NCI-H748 (cell line): Measurements from ENCODE around the gene RER1.
"Not testable (repeated sequence)": the region's sequence is repeated elsewhere in the genome, so short reads cannot be mapped to it uniquely, and the experiment has no call there.

Source experiments
- DNase-seq: peaks from one replicate; lab custom pipeline; 2025; ENCODE audit not compliant: unreplicated experiment; lab: John Stamatoyannopoulos, UW

RER1 gene

DNA sequence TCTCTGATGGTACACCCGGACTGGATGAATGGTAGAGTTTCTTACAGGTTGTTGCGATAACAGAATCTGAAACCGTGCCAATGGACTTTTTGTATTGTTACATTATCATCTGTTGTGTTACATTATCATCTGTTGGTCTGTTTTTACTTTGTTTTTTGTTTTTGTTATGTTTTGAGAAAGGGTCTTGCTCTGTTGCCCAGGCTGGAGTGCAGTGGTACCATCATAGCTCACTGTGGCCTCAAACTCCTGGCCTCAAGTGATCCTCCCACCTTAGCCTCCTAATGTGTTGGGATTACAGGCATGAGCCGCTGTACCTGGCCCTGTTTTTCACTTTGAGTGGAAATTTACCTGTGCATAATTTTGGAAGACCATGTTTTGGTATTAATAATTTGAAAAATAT, 30.9 kb downstream of the RER1 start:
- DNase-seq: no peak

DNA sequence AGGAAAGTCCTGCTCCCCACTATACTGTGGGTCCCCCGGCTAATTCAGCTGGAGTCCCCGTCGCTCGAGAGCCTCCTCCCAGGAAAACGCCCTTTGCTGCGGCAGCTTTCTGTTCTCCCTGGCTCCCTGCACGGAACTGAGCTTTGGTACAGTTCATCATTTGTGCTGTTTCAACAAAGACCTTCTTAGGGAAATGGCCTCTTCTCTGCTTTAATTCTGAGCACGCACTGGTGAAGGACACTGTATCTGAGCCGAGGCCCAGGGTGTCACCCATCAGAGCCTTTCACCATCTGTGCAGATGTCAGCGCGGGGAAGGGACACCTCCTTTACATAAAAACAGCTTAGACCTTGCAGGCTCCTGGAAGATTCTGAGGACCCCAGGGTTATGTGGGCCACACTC, 34.3 kb downstream of the RER1 start:
- no peak for DNase-seq

DNA sequence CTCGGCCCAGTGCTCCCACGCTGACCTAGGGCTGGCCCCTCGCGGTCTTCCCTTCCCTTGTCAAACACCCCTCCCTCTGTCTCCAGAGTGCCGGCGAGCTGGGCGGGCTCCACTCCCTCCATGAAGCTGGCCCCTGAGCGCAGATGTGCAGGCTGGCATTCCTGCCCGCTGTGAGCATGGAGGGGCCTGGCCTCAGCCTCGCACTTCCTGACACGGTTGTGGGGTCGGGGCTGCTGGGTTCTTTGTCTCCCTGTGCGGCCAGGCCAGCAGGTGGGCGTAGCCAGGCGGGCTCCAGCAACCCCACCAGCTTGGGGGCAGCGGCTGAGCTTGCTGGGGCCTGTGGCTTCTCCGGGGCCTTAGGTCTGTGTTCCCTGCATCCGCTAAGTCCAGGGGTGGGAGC, 34.9 kb downstream of the RER1 start:
- no peak for DNase-seq

DNA sequence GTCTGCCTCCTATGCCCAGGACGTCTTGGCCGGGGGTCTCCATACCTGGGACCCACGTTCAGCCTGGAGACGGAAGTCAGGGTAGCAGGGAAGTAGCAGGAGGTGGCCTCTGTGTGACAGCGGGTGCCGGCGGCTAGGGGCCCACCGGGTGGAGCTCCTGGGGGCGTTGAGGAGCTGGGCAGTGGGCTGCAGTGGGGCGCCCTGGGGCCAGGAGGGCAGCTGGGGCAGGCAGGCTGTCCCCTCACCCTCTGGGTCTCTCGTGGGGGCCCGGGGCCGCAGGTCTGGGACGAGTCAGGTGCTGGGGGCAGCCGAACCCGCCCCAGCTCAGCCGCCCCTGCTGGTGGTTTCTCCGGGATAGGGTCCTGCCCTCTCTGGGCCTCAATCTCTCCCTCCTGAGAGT, 35.4 kb downstream of the RER1 start:
- no peak for DNase-seq

DNA sequence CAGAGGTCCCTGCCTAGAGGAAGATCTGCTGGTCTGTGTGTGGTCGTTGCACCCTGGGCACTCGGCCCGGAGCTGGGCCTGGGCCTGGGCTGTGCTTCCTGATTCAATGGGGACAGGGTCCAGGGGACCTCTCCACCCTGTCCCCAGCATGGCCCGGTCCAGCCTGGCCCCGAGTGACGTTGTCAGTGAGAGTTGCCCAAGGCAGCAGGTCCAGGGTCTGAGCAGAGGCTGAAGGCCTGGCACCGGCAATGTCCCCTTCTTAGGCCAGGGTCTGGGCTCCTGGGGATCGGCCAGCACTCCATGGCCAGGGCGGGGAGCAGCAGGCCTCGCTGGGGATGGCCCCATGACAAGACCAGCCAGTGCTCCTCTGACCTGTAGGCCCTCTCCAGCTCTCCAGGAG, 36.3 kb downstream of the RER1 start:
- DNase-seq: no peak

DNA sequence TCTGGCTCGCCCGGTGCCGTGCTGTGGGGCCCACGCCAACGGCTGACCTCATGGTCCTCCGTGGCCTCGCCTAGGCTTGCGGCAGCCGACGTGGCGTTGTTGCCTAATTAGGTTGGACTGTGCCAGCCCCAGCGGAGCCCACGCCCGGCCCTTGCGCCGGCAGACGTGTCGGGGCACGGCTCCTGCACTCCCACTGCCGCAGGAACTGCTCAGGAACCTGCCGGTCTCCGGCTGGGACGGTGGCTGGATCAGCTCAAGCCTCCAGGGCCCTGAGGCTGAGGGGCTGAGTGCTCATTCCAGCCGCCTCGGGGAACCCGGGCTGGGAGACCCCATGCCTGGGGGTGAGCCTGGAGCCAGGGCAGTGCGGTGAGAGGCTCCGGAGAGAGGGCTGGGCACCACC, 36.8 kb downstream of the RER1 start:
- DNase-seq: no peak

DNA sequence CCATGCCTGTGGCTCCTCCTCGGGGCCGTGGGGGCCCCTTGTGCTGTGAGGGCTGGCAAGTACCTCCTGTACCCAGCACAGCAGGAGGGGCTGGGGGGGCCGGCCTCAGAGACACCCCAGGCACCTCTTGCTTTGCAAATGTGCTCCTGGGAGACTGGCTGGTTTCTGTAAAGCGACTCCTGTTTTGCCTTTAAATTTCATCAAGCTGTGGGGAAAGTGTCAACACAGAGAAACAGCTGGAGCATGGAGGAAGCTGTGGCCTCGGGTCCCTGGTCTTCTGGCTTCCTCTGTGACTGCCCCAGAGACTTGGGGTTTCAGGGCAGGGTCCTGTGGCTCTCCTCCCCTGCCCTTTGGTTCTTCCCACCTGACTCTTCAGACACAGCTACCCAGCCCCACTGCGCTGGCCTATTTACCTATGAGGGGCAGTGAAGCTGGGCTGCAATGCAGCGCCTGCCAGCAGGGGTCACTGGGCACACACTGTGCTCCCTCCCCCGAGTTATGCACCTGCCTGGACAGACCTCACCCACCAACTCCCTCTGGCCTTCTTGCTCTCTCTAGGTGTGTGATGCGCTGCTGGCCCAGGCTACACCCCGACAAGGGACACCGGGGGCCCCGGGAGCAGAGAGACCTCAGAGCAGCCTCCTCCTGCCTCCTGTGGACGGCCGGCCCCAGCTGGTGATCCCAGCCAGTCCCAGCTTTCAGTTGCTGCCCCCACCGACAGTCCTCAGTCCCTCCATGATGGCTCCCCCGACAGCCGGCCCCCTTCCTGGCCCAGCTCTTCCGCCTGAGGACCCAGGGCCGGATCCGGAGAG, 38.3 kb downstream of the RER1 start:
- no peak for DNase-seq

DNA sequence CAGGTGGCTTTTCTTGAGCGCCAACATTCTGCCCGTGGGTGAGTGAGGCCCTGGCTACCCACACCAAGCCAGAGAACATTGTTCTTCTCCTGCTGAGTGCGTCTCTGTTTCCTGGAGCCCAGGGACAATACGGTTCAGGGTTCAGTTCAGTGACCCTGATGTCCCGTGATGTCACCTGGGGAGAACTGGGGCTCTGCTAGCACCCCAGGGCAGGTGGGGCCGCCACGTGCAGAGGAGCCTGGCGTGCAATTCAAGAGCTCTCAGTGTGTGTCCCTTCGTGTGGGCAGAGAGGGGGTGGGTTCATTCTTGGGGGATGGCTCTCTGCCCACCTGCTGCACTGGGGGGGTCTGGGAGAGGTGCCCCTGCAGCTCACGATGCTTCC, 38.9 kb downstream of the RER1 start:
- DNase-seq: no peak

DNA sequence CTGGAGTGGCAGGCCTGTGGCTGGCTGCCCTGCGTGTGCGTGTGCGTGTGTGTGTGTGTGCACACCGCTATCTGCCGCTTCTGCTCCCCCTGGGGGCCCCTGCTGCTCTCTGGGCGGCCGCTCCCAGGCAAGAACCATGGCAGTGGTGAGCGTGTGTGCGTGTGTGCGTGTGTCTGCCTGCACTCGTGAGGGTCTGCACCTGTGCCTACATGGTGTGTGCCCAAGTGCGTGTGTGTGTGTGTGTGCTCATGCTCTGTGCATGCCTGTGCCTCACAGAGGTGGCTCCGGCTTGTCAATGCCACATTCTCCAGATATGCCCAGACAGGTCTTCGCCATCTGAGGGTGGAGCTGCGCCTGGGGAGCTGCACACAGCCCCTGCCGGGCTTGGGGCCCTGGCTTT, 39.5 kb downstream of the RER1 start:
- no peak for DNase-seq

DNA sequence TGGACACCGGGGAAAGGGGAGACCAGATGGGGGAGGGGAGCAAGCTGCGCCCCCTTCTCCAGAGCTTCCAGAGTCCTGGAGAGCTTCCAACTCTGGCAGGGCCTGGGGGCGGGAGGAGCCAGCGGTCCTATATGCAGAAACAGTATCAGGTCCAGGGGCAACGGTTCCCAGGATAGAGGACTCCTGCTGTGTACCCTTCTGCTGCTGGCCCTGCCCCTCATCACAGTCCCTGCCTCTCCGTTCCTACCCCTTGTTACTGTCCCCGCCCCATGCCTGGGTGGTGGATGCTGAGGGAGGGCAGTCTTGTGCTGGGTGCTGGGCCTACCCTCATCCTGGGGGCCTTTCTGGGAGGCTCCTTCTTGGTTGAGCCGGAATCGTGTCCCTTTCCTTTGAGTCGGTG, 39.9 kb downstream of the RER1 start:
- no peak for DNase-seq

DNA sequence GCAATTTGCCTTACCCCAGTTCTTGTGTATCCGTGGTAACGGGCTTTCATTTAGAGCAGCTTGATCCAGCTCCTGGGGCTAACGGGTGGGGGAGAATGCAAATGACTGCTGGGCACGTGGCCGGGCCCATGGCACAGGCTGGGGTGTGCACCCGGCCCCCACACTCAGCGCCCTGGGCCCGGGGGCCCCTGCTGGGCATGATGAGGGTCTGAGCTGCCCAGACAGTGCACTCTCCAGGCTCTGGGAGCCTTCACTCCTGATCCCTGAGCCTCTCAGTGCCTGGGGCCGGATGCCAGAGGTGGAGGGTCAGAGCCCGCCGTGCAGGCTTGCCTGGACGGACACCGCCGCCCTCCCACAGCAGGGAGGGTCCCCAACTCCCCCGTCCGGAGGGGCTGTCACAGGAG, 40.8 kb downstream of the RER1 start:
- DNase-seq: no peak

DNA sequence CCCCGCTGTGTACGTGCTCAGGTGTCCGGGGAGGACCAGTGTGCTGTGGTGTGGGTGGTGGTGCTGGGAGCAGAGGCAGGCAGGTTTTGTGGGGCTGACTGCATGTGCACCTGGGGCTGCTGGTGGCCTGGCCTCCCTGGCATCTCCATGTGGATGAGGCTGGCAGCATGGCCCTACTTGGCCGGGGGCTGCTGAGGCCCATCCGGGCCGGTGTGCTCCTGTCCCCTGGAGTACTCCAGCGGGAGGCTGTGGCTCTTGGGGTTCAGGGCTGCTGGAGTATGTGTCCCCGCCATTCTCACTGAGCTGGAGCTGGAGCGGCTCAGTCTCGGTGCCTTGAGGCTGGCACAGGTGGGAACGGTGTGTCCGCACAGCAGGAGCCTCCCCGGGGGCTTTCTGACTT, 41.6 kb downstream of the RER1 start:
- no peak for DNase-seq

DNA sequence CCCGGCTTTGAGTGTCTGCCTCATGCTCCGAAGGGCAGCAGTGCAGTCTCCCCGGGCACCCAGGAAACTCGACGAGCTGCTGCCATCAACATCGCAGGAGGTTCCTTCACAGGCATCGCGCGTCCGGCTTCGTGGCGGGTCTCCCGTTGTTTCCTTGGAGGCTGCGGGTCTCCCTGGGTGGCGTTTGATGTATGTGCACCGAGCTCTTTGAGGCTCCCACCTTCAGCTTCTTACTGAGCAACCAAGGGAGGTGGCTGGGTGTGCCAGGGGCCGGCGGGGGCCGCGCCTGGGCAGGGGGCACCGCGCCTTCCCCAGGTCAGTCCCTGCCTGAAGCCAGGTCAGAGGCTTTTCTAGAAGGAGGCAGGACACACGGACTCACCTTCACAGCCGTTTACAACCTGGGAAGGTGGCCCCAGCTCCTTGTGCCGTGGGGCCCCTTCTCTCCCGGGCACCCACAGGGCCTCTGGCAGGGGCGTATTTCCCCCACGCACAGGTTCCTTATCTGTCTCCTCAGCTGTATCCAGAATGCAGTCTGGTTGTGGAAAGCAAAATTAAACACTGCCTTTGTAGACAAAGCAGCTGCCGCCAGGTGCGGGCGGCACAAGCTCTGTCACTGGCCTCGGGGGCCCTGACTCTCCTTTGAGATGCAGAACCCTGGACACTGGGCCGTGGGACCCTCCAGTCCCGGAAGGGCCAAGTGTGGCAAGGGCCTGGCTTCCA, 42.5 kb downstream of the RER1 start:
- DNase-seq: no peak

DNA sequence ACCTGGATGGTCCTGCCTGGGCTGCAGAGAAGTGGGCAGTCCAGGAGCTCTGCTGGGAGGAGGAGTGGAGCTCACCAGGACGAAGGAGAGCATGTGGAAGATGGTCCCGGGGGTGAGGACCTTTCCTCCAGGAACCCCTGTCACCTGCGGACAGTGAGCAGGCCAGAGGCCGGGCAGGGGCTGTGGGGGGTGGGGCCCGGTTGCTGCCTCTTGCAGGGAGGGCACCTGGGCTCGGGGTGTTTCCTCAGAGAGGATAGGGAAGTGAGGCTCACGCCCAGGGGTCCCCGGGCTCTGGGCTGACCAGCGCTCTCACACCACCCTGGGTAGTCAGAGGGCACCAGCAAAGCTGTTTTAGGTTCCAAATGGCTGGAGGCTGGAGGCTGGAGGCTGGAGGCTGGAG, 43.5 kb downstream of the RER1 start:
- no peak for DNase-seq

DNA sequence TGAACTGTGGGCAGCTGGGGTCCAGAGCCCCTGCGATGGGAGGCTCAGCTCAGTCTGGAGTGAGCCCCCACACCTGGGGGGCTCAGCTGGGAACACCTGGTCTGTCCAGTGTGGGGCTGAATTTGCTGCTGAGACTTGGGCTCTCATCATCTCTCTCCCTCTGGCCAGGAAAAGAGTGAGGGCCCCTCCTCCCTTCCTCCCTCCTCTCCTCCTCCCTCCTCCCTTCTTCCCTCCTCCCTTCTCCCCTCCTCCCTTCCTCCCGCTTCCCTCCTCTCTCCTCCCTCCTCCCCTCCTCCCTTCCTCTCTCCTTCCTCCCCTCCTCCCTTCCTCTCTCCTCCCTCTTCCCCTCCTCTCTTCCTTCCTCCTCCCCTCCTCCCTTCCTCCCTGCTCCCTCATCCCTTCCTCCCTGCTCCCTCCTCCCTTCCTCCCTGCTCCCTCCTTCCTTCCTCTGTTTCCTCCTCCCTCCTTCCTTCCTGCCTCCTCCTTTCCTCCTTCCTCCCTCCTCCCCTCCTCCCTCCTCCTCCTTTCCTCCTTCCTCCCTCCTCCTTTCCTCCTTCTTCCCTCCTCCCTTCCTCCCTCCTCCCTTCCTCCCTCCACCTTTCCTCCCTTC, 44.2 kb downstream of the RER1 start:
- DNase-seq: no peak

DNA sequence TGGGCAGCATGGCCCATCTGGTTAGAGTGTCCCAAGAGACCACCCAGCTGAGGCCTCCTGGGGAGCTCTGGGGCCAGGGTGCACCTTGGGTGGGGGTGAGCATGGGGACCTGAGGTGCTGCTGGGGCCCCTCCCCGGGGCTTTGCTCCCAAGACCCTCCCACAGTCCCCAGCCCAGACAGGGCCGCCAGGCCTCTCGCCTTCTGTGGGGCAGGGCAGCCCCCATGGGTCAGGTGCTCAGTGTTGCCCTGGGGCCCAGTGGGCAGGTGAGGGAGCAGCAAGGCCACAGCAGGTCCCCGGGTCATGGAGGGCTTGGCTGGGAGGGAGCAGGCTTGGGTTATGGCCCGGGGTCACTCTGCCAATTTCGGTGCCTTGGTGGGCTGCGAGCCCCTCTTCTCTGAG, 45.2 kb downstream of the RER1 start:
- no peak for DNase-seq

DNA sequence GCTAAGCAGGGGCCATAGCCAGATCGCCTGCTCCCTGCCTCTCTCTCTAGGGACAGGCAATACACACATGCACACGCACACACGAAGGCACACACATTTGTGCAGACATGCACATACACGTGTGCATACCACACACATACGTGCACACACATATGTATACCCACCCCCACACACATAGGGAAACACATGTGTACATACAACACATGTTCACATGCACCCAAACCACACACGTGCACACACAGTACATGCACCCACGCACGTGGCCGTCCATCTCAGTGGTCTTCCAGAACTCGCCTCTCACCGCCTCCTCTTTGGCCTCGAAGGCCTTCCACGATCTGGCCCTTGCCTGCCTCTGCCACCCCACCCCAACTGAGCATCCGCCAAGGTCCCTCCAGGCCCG, 46.0 kb downstream of the RER1 start:
- DNase-seq: no peak

DNA sequence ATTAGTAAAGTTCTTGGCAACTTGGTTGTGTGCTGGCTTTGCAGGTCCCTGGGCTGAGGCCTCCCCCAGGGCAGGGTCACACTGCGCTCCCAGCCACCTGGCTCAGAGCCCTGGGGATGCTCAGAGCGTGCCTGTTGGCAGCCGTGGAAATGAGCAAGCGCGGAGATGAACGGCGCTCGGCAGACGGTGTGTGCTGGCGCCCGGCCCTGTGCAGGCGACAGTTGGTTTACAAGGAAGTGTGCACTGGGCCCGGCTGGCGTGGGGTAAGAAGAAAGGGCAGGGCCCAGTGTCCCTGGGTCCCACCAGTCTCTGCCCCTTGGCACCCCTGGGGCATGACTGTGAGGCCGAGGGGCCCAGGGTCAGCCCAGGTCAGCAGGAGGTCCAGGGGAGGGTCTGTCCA, 46.4 kb downstream of the RER1 start:
- DNase-seq: no peak

DNA sequence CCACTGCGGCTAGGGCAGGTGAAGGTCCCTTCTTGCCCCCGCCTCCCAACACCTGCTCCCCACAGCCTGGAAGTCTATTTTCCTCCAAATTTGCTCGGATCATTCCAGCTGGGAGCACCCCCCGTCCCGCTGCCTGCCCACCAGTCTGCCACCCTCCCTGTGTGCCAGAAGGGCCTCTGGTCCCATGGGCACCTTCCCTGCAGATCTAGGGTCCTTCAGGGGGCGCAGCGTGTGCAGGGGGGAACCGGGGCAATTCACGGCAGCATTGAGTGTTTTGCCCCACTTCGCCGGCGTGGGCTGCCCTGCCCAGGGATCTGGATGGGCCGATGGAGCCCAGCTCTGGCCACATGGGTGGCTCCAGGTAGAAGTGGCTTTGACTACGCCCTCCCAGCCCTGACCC, 47.0 kb downstream of the RER1 start:
- DNase-seq: no peak

DNA sequence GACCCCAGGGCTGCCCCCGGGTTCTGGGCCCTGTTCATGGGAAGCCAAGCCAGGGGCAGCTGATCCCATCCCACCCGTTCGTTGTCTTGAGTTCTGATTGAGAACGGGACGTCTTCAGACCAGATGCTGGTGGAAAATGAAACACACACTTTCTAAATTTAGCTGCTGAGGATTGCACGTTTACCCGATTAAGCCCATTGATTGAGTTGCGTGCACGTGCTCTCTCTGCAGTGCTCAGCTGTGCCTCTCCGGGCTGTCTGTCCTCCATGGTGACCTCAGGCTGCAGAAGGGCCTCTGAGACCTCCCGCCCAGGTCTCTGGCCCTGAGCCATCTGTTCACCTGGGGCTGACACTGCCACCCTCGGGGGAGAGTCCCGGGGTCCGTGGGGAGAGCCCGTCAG, 47.7 kb downstream of the RER1 start:
- DNase-seq: no peak

DNA sequence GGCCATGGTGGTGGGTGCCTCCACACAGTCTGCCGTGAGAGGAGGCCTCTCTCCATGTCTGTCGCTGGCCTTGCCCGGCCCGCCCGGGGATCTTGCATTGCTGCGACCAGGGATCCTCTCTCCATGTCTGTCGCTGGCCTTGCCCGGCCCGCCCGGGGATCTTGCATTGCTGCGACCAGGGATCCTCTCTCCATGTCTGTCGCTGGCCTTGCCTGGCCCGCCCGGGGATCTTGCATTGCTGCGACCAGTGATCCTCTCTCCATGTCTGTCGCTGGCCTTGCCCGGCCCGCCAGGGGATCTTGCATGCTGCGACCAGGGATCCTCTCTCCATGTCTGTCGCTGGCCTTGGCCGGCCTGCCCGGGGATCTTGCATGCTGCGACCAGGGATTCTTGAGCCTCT, 48.7 kb downstream of the RER1 start:
- DNase-seq: not testable (repeated sequence)

DNA sequence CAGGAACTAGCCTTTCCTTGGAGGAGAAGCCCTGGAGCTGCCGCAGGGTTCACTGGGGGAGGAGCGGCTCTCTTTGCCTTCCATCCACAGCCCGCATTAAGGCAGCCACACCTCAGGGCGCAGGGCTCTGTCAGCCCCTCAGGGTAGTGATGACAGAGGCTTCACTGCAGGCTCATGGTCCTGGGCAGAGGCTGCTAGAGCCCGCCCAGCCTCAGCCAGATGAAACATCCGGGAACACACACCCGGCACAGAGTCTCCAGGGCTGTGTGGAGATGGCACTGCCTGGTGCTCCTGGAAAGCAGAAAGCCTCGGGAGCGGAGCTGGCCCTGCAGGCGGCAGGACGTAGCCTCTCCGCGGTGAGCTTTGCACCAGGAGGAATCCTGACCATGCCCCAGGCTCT, 50.1 kb downstream of the RER1 start:
- no peak for DNase-seq
